Posterior cingulate gyrus (tissue), 11 donors: ENCODE measurements around the gene DEDD.
A peak's percentile ranks its signal among the peaks of the same experiment; 100 is the strongest.
"Not testable (repeated sequence)": the region's sequence is repeated elsewhere in the genome, so short reads cannot be mapped to it uniquely, and the experiment has no call there.

ENCODE experiments used
- DNase-seq, 10 donors: peaks; one replicate each; pipeline versions ENCODE4 v3.0.0 to v3.0.0-alpha.2; 2020 to 2021; ENCODE audit warnings: mixed read lengths in 3 of 10
- intact Hi-C: fragments of 100-400 bp; cut with DNase I; formaldehyde crosslinking; loops from one replicate; pipeline ENCODE4 v1.15.1; 2023

Gene DEDD

DNA sequence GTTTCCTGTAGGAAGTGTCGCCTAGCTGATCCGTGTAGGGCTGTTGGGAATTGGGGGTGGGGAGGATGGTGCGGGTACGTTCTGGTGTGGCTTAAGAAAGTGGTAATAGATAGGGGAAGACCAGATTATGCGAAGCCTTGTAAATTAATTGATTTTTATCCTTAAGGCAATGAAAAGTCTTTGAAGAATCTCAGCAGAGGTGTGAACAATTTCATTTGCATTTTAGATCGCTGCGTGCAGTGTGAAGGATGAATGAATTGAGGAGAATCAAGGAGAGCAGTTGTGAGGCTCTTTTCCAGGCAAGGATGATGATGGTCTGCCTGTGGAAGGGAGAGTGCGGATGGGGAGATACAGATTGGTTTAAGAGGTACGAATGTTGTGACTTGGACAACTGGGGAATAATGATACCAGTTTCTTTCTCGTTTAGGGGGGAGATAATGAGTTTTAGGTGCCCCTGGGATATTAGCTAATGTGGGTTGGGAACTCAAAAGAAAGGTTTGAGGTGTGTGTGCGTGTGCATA, 813 bp upstream of the DEDD start:
- intact Hi-C loops: loop anchor here (1.0 to 5.0 kb wide), 4 partner anchors 14 to 86 kb away; partner anchors contain the start of genes KLHDC9, NIT1, PFDN2 and UFC1
- DNase-seq: no peak

DNA sequence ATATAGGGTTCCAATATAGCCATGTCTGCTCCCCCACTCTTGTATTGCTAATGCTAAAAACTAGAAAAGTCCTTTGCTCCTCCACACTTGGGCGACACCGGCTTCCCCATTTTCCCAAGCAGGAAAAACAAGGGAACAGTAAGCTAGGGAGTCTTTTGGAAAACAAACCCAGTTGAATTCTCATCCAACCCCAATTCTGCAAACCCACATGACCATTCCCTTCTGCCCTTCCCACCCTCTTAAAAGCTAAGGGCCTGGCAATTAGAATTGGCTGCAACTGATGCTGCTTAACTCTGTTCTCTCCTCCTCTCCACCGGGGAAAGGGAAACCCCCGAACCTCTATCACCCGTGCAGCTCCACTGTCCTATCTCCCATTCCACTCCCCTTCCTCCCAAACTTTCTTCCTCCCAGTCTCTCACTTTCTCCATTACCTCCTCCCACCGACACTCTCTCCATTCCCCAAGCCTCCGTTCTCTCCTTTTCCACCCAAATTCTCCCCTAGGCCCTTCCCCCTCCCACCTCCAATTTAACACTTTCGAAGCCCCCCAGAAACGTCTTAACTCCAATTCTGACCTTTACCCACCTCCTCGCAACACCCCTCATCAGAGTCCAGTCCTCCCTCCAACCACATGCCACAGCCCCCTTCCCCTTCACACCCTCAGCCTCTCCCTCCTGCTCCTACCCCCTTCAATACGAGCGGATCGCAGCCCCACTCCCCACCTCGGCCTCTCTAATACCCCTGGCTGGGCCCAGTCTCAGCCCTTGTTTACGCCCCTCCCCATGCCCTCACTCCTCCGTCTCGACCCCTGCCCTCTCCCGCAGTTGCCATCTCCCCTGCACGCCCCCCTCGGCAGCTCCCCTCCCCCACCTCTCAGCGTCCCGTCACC, 701 bp downstream of the DEDD start:
- intact Hi-C loops: loop anchor here (2.0 to 5.0 kb wide), 3 partner anchors 13 to 84 kb away; partner anchors contain the start of genes KLHDC9, NIT1, PFDN2 and USF1
- peak in 1 of 10 donors; percentile 5 for DNase-seq

DNA sequence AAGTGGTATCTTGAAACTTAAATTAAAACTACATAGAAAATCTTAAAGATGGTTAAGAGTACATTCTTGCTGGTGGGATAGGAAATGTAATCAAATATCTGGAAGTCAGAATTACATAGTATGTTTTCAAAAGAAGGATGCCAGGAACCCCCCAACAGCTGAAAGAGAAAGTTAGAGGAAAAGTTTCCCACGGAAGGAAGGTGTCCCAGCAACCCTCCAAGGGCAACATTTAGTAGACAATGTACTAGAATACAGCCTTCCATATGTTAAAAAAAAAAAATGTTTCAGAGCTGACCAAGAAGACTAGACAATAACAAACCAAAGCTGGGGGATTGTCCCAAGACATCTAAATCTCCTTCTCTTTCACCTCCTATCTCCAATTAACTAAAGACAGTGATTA, 2.2 kb downstream of the DEDD start:
- no peak for DNase-seq
- intact Hi-C loops: loop anchor here (5.0 kb wide), 2 partner anchors 33 to 83 kb away; partner anchors contain the start of genes KLHDC9 and USF1

DNA sequence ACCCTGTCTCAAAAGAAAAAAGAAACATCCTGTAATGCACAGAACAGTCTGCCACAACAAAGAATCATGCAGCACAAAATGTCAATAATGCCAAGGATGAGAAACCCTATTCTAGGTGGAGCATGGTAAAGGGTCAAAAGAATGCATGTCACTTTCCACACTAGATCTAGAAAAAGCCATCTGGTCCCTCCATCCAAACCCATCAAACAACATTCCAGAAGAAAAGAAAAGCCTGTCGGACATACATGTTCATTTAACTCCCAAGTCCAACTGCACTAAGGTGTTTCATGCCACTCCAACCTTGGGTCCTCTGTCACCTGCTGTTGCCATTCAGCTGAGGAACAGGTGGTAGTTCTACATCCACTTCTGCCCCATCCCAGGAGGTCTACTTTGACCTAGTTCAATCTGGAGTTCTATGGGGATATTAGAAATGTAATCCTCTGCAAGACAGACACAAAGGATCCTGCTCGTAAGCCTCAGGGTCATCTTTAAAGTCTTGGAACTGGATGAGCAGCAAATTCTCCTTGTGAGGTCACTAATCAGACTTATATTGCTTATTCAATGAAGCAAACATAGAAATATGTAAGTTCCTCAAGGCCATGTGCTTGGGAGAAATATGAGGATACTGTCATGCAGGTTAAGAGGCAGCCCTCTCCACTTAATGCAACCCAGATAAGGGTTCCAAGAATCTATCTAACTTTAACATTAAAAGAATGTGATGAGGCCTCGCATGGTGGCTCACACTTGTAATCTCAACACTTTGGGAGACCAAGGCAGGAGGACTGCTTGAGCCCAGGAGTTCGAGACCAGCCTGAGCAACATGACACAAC, 3.7 kb downstream of the DEDD start:
- intact Hi-C loops: no loop called here
- peak in 1 of 10 donors; percentile 14 for DNase-seq

DNA sequence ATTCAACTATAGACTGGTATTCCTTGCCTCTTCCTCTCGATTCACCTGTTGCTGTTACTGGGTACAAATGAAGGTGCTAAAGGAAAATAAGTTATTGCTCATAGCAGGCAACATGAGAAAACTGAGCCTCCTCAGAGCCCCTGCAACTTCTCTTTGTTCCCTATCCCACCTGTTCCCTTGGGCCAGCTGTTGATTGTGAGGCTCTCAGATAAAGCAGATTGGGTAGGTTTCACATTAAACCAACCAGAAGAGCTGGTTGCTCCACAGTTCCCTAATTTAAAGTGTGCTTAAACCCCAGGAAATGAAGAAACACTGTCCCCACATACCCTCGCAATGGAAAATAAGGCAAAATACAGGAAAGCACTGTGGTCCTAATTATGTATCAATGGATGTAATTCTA, 4.8 kb downstream of the DEDD start:
- intact Hi-C loops: no loop called here
- no peak for DNase-seq

DNA sequence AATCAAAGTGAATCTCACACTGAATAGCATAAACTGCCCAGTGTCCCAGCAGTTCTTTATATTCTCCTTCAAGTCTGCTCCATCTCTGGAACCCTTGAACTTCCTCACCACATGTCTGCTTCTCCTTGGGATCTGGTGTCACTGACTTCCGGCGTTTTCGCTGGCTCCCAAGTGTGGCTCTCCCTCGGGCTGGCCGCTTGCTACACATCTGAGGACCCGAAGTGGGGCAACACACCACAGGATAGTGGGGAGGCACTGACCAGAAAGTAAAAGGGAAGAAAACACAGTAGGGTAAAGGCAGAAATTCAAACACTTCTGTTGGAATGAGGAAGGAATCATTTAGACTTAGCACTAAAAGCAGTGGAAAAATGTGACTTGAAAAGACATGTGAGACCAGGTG, 9.5 kb downstream of the DEDD start:
- DNase-seq: no peak

DNA sequence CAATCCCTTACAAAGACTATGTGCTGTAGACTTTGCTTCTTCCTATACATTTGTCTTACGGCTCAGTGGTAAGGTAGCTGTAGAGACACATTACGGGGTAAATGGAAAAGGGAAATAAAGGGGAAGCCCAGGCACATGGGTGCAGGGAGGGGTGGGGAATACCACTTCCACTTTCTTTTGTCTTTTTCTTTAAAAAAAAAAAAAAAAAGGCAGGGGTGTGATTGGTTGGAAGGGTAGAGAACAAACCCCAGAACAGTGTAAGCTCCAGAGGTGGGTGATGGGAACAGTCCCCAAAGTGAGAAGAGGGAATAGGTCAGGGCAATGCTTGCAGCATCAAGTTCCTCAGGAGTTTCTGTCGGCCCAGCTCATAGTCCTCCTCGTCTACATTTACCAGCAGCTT, 10.6 kb downstream of the DEDD start:
- DNase-seq: no peak
- intact Hi-C loops: no loop called here

More for the DNA sequence above, 9.5 kb downstream of the DEDD start:
- intact Hi-C loops: no loop called here

DNA sequence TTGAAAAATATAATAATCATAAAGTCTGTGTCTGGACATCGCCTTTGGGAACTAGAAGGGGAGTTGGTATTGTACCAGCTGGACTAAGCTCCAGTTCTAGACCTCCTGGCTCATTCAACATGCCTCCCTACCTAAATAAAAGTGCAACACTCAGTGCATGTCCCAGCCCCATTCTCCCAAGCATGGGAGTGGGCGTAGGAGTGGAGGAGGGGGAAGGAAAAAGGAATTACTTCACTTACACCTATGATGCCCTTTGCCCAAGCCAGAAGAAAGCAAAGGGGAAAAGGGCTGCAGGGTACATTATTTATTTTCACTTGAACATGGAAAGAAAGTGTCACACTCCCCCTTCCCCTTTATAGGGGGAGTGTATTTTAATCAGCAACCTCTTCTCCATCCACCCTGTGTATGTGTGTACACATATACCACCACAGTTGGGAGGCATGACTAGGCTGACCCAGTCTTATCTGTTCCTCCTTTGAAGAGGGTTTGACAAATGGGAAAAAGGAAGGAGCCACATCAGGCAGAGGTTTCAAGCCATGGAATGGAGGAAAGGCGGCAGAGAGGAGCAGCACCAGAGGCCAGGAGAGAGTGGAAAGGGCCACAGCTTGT, 11.3 kb downstream of the DEDD start:
- DNase-seq: no peak
- intact Hi-C loops: no loop called here

DNA sequence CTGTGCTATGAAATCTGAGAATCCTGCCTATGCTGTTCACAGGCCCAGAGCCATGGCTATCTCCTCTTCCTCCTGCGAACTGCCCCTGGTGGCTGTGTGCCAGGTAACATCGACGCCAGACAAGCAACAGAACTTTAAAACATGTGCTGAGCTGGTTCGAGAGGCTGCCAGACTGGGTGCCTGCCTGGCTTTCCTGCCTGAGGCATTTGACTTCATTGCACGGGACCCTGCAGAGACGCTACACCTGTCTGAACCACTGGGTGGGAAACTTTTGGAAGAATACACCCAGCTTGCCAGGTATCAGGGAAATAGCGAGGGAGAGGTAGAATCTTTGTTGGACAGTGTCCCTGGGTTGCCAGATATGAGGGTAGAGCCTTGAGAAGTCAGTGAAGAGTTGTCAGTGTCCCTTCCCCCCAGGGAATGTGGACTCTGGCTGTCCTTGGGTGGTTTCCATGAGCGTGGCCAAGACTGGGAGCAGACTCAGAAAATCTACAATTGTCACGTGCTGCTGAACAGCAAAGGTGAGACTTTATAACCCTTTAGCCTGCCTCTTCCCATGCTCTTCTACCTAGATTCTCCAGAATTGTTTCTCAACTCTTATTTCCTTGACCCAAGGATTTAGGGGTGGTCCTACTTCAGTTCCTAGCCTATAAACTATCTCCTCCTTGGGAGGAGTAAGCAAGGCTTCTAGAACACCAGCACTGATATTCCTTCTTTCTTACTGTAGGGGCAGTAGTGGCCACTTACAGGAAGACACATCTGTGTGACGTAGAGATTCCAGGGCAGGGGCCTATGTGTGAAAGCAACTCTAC, 13.2 kb downstream of the DEDD start:
- peak in 1 of 10 donors; percentile 82 for DNase-seq
- intact Hi-C loops: loop anchor here (2.0 to 5.0 kb wide), 2 partner anchors 14 to 72 kb away; partner anchors contain the start of genes DEDD and USF1

DNA sequence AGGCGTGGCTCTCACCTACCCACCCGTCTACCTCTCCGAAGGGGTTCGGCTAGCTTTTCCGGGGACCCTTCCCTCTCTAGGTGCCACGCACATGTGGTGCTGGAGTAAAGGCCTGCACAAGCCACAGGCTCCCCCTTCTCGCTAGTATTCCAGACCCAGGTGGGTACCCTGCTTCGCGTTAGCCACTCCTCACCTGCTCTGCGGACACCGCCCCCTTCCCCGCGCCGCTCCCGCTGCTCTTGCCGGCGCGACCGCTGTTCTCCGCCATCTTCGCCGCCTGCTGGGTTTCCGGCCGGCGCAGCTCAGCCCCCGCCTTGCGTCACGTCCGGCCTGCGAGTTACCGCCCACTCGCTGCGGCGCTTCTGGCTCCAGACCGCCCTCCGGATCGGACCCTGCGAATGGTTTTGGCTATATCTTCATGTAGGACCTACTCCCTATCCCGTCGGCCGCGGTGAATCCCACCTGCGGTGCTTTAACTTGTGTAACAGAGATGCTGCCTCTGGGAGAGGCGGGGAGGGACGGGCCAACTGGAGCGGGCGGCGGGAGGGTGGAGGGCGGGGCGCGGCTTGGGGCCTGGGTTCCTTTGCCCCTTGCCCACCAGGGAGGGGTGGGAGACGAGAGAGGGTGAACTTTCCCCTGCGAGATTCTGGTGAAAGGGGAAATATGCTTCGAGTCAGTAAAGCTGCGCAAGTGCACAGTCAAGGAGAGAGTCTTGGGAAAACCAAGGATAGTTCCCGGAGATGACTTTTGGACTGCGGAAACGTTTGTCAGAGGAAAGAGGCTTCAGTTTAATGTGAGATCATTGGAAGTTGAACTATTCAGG, 14.5 kb downstream of the DEDD start, which contains the start of the genes NIT1 and PFDN2:
Gene NIT1 (plus strand): TSS at position 347 of the 823 bp plus-strand sequence. CDS start 72 bp downstream, at position 419.
Gene PFDN2 (minus strand): TSS at position 279 of the 823 bp plus-strand sequence. CDS start 11 bp downstream, at position 268.
- peak; percentile 79 to 98 (median 88) for DNase-seq
- intact Hi-C loops: loop anchor here (2.0 to 5.0 kb wide), 2 partner anchors 15 to 71 kb away; partner anchors contain the start of genes DEDD and USF1

DNA sequence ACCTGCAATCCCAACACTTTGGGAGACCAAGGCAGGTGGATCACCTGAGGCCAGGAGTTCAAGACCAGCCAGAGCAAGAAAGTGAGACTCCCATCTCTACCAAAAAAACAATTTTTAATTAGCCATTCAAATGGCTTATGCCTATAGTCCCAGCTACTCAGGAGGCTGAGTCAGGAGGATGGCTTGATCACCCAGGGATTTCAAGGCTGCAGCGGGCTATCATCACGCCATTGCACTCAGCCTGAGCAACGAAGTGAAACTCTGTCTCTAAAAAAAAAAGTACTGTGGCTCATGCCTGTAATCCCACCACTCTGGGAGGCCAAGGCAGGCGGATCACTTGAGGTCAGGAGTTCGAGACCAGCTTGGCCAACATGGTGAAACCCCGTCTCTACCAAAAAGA, 16.5 kb downstream of the DEDD start:
- DNase-seq: not testable (repeated sequence)
- intact Hi-C loops: loop anchor here (5.0 kb wide), 1 partner anchor 69 kb away; the partner anchor contains the start of gene USF1

DNA sequence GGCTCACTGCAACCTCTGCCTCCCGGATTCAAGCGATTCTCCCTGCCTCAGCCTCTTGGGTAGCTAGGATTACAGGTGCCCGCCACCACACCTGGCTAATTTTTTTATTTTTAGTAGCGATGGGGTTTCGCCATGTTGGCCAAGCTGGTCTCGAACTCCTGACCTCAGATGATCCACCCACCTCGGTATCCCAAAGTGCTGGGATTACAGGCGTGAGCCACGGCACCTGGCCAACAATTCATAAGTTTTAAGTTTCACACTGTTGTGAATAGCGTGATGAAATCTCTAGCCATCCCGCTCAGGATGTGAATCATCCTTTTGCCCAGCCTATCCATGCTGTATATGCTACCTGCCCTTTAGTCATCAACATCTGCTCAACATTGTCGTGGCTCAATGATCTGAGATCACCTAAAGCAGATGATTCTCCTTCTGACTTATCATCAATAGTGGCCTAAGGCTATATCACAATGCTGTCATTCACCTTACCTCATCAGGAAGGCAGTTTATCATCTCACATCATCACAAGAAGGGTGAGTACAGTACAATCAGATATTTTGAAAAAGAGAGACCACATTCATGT, 17.2 kb downstream of the DEDD start:
- DNase-seq: no peak
- intact Hi-C loops: loop anchor here (5.0 kb wide), 1 partner anchor 68 kb away; the partner anchor contains the start of gene USF1

DNA sequence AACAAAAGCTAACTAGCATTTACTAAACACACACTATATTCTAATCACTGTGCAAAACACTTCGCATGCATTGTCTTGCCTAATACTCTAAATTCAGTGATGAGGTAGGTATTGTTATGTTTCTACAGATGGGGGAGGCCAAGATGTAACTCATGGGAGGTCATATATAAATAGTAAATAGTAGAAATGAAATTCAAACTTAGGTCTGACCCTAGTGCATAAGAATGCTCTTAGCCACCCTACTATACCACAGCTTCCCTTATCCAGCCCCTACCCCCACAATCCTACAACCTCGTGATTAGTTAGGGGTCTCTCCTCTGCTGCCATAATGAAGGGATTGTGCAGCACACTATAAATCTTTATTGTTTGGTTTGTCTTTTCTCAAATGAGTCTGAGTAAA, 17.9 kb downstream of the DEDD start:
- intact Hi-C loops: no loop called here
- no peak for DNase-seq

DNA sequence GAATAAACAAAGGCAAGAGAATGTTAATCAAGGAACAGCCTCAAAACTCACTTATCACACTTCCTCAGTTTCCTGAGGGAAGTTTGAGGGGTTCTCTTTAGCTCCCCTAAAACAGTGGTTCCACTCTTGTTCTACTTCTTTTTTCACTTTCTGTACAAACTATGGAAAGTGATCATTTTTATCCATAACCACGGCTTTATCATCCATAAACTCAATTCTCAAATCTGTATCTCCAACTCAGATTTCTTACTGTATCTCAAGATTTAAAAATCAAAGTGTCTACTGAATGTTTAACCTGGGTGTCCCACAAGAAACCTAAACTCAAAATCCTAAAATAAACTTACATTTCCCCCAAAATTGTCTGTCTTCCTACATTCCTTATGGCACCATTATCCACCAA, 18.6 kb downstream of the DEDD start:
- intact Hi-C loops: no loop called here
- DNase-seq: no peak

DNA sequence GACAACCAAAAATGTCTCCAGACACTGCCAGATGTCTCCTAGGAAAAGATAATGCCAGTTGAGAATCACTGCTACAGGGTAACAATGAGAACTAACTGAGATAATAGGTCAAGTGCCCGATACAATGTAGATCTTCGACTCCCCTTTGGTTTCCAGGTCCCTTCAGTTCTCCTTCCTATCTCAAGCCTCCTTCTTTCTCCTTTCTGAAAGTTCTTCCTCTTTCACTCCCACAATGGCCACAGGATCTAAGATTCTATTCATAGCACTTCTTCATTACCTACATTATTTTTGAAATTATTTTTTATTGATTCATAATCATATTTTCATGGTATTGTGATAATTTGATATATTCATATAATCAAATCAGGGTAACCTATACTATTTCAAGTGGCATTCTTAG, 20.9 kb downstream of the DEDD start:
- intact Hi-C loops: no loop called here
- no peak for DNase-seq

DNA sequence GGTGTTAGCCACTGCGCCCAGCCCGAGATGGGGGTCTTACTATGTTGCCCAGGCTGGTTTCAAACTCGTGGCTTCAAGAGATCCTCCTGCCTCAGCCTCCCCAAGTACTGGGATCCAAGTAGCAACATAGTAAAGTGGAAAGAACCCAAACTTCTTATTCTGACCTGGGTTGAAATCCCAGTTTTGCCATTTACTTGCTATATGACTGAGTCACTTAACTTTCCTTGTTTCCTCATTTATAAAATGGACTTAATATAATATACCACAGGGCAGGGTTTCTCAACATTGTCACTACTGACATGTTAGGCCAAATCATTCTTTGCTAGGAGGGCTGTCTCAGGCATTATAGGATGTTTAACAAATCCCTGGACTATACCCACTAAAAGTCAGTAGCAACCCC, 21.4 kb downstream of the DEDD start:
- intact Hi-C loops: no loop called here
- no peak for DNase-seq

DNA sequence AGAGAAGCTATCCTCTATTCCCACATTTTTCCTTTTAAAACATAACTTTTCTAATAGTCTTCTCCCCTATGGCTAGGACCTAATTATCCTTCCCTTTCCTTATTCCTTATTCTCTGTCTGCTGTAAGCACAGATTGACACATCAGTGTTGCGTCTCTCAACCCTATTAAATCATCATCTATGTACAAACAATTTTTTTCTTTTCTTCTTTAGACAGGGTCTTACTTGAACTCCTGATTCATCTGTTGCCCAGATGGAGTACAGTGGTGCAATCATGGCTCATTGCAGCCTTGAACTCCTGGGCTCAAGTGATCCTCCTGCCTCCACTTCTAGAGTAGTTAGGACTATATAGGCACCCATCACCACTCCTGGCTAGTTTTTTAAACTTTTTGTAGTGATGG, 26.0 kb downstream of the DEDD start:
- no peak for DNase-seq

DNA sequence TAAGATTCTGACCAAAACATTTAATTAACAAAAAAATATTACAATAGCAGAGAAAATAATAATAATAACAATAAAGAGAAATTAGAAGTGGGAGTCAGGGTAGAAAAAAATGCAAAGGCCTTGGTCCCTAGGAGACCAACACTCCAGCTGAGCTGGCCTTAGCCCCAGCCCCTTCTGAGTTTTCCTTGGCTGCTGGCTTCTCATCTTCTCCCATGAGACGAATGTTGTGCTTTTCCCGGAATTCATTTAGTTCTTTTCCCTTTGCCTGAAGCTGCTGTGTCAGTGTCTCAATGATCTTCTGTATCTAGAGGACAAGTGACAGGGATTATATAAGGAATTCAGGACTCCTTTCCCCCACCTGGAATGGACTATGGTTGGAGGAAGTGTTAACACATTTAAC, 31.9 kb downstream of the DEDD start:
- intact Hi-C loops: no loop called here
- DNase-seq: no peak

More for the DNA sequence above, 26.0 kb downstream of the DEDD start:
- intact Hi-C loops: no loop called here
